ENCODE results near the gene CBL.

- TF ChIP-seq POLR2AphosphoS5 (IDR thresholded peaks at IDR 0.05; ENCODE audit: low read depth, low read length) (no peak), POU2F2 (IDR thresholded peaks at IDR 0.05; ENCODE audit: low read depth, low read length) (no peak), POLR2A (IDR thresholded peaks at IDR 0.05; ENCODE audit: low read depth, low read length) (no peak), SPI1 (IDR thresholded peaks at IDR 0.05; ENCODE audit: low read depth, low read length) (no peak), TAF1 (IDR thresholded peaks at IDR 0.05; ENCODE audit: low read depth, low read length) (no peak), PAX5 (IDR thresholded peaks at IDR 0.05; ENCODE audit: insufficient read depth, low read length, severe bottlenecking) (no peak)
Observed at GRCh38 chr11:119322360-119322739, 116.2 kb downstream of the CBL start.

All from GM12891 (cell line).